K562 (cell line): ENCODE data around the gene HMCES. TPM values are rescaled to one million over a fixed set of nuclear protein-coding genes. Genes with fewer than 3 reads are reported as not detected.

ENCODE experiments used
- ATAC-seq: fragments of 200-7000 bp; cut with Tn5 transposase; 3 replicates; pipeline ENCODE4 v1.9.1; 2020; ENCODE audit warnings: moderate library complexity
- BruUV-seq: library from RNA; stranded (reverse); fragments of 400-500 nt; replicated peaks from 2 replicates; lab custom pipeline; 2021; lab: Mats Ljungman, UMichigan
- CTCF ChIA-PET: fragments of 300-600 bp; formaldehyde crosslinking; extraction: SDS; loops from one replicate; lab custom pipeline; 2021; ENCODE audit warnings: low intra/inter-chr PET ratio; lab: Yijun Ruan, JAX
- POLR2A ChIA-PET: fragments of 300-600, 350-650 bp; sonication (Branson Sonifier 250); formaldehyde crosslinking; extraction: SDS; loops from one replicate; lab custom pipeline; 2021; ENCODE audit warnings: antibody characterized with exemption, inconsistent platforms; lab: Yijun Ruan, JAX
- DNase-seq, 4 experiments: peaks; one replicate each; pipeline versions ENCODE4 v3.0.0 to v3.0.0-alpha.2; 2011 to 2018; ENCODE audit warnings: low spot score in 3 of 4, mixed read lengths in 3 of 4; ENCODE audit errors: extremely low read depth in 1 of 4
- FAIRE-seq: peaks from 2 replicates; lab custom pipeline; 2011; peaks lifted over from hg19 to GRCh38; lab: Jason Lieb, UNC
- H2AFZ ChIP-seq: 2 replicates; pipeline ENCODE4 v1.6.0; 2011; ENCODE audit warnings: low read depth, low read length, control low read depth, inconsistent platforms
- H3K27ac ChIP-seq: fragments of 200-600 bp; 3 replicates; pipeline ENCODE4 v1.8.0; 2011; ENCODE audit warnings: low read depth, mild to moderate bottlenecking, control low read depth, inconsistent platforms, low read length, moderate library complexity, mixed read lengths; ENCODE audit errors: extremely low read depth
- H3K27me3 ChIP-seq, 2 experiments: fragments of 300-600 bp in 1 of 2; 2 replicates in 1 of 2; 3 replicates in 1 of 2; pipeline versions ENCODE4 v1.6.0 to v1.8.0; 2011; ENCODE audit warnings: inconsistent platforms in 2 of 2, low read length in 2 of 2, mild to moderate bottlenecking in 1 of 2, mixed read lengths in 1 of 2, moderate library complexity in 1 of 2; ENCODE audit not compliant: control insufficient read depth in 2 of 2, insufficient read depth in 2 of 2
- H3K36me3 ChIP-seq: fragments of 300-600 bp; 3 replicates; pipeline ENCODE4 v1.8.0; 2011; ENCODE audit warnings: mild to moderate bottlenecking, low read length, inconsistent platforms; ENCODE audit not compliant: control insufficient read depth, insufficient read depth
- H3K4me1 ChIP-seq, 2 experiments: fragments of 200-600 bp in 1 of 2; replicated peaks in 1 of 2; 2 replicates in 1 of 2; 3 replicates in 1 of 2; pipeline versions ENCODE4 v1.5.1 to v1.8.0; 2011; ENCODE audit warnings: inconsistent platforms in 2 of 2, low read length in 2 of 2, mild to moderate bottlenecking in 1 of 2, mixed read lengths in 1 of 2, moderate library complexity in 1 of 2; ENCODE audit not compliant: control insufficient read depth in 2 of 2, insufficient read depth in 2 of 2
- H3K4me2 ChIP-seq: 2 replicates; pipeline ENCODE4 v1.6.1; 2011; ENCODE audit warnings: low read length, control low read depth, inconsistent platforms, mixed read lengths; ENCODE audit not compliant: insufficient read depth
- H3K4me3 ChIP-seq: fragments of 200-600 bp; sonication (generic), shearing (Covaris generic); 2 replicates; pipeline ENCODE4 v1.5.1; 2016; ENCODE audit warnings: control low read depth, inconsistent platforms
- H3K79me2 ChIP-seq: fragments of 200-600 bp; 3 replicates; pipeline ENCODE4 v1.8.0; 2011; ENCODE audit warnings: low read length, inconsistent platforms; ENCODE audit not compliant: control insufficient read depth, insufficient read depth
- H3K9ac ChIP-seq, 2 experiments: 2 replicates each; pipeline versions ENCODE4 v1.6.0 to v1.6.1; 2011; ENCODE audit warnings: low read depth in 2 of 2, low read length in 2 of 2, control low read depth in 1 of 2, inconsistent platforms in 1 of 2, mild to moderate bottlenecking in 1 of 2, mixed read lengths in 1 of 2; ENCODE audit not compliant: insufficient read depth in 1 of 2
- H3K9me1 ChIP-seq: one replicate; pipeline ENCODE4 v1.6.0; 2011; ENCODE audit warnings: inconsistent platforms, mild to moderate bottlenecking, low read length, moderate library complexity; ENCODE audit not compliant: control insufficient read depth, insufficient read depth
- H3K9me3 ChIP-seq: replicated peaks from 2 replicates; pipeline ENCODE4 v1.5.1; 2011; ENCODE audit warnings: low read depth, low read length, inconsistent platforms; ENCODE audit not compliant: control insufficient read depth, insufficient read depth
- H4K20me1 ChIP-seq: replicated peaks from 2 replicates; pipeline ENCODE4 v1.6.1; 2011; ENCODE audit warnings: low read length, inconsistent platforms, mixed read lengths; ENCODE audit not compliant: control insufficient read depth, insufficient read depth
- CC2D1A ChIP-seq: fragments of 450-650 bp; IDR thresholded peaks from 2 replicates; pipeline ENCODE4 v1.6.1; 2017; ENCODE audit warnings: mild to moderate bottlenecking
- CCNT2 ChIP-seq: IDR thresholded peaks from 2 replicates; pipeline ENCODE4 v1.6.1; 2011; ENCODE audit warnings: borderline replicate concordance, low read depth, mild to moderate bottlenecking, moderate library complexity, mixed read lengths, low read length; ENCODE audit not compliant: insufficient read length; ENCODE audit errors: extremely low read depth
- CTBP1 ChIP-seq: fragments of 450-650 bp; IDR thresholded peaks from 2 replicates; pipeline ENCODE4 v1.6.1; 2016; ENCODE audit warnings: borderline replicate concordance
- CXXC5 ChIP-seq: fragments of 250-450 bp; sonication (Bioruptor Pico); IDR thresholded peaks from 2 replicates; pipeline ENCODE4 v1.8.0; 2022; ENCODE audit warnings: inconsistent platforms, mild to moderate bottlenecking, moderate library complexity
- FOS ChIP-seq: IDR thresholded peaks from 3 replicates; pipeline ENCODE4 v1.6.1; 2011; ENCODE audit not compliant: insufficient read length; ENCODE audit errors: extremely low read depth
- FOXM1 ChIP-seq, 2 experiments: fragments of 450-650 bp in 1 of 2; sonication (generic) in 1 of 2; formaldehyde crosslinking in 1 of 2; IDR thresholded peaks; 2 replicates each; pipeline versions ENCODE4 v1.6.1 to v1.9.0; 2017 to 2022; ENCODE audit warnings: low read depth in 2 of 2, mild to moderate bottlenecking in 2 of 2, missing genetic modification reagents in 1 of 2, moderate library complexity in 1 of 2
- GABPA ChIP-seq: fragments of 200-800 bp; sonication (Bioruptor generic); conservative IDR thresholded peaks from 2 replicates; pipeline ENCODE4 v1.6.1; 2016; ENCODE audit warnings: low read depth, missing genetic modification characterization, missing compliant biosample characterization
- HMGN3 ChIP-seq: IDR thresholded peaks from 2 replicates; pipeline ENCODE4 v1.6.1; 2011; ENCODE audit warnings: borderline replicate concordance, low read depth, mild to moderate bottlenecking, mixed read lengths, low read length; ENCODE audit not compliant: insufficient read length; ENCODE audit errors: extremely low read depth
- HNRNPLL ChIP-seq: fragments of 200-400 bp; formaldehyde crosslinking; IDR thresholded peaks from 2 replicates; pipeline ENCODE4 v1.6.1; 2017; ENCODE audit warnings: low read length, low read depth, mild to moderate bottlenecking; ENCODE audit not compliant: poor library complexity, severe bottlenecking
- ID3 ChIP-seq, 2 experiments: fragments of 250-450 bp in 1 of 2; fragments of 450-650 bp in 1 of 2; sonication (Bioruptor Pico) in 1 of 2; IDR thresholded peaks; 2 replicates each; pipeline versions ENCODE4 v1.6.1 to v1.8.0; 2016 to 2021; ENCODE audit warnings: mild to moderate bottlenecking in 2 of 2, moderate library complexity in 2 of 2, missing compliant biosample characterization in 1 of 2, missing genetic modification characterization in 1 of 2
- MAZ ChIP-seq, 2 experiments: fragments of 450-650 bp in 1 of 2; sonication (generic) in 1 of 2; formaldehyde crosslinking; IDR thresholded peaks in 1 of 2; conservative IDR thresholded peaks in 1 of 2; 2 replicates each; pipeline versions ENCODE4 v1.4.0 to v1.5.0; 2020; ENCODE audit warnings: mild to moderate bottlenecking in 1 of 2, missing genetic modification reagents in 1 of 2
- NFYB ChIP-seq: IDR thresholded peaks from 2 replicates; pipeline ENCODE4 v1.6.1; 2011; ENCODE audit warnings: mild to moderate bottlenecking, moderate library complexity; ENCODE audit not compliant: insufficient read length; ENCODE audit errors: extremely low read depth
- NRF1 ChIP-seq, 2 experiments: fragments of 450-650 bp; IDR thresholded peaks in 1 of 2; conservative IDR thresholded peaks in 1 of 2; 2 replicates each; pipeline ENCODE4 v1.6.1; 2014; ENCODE audit warnings: mild to moderate bottlenecking in 2 of 2
- POLR2G ChIP-seq: fragments of 200-400 bp; formaldehyde crosslinking; IDR thresholded peaks from 2 replicates; pipeline ENCODE4 v1.6.1; 2017; ENCODE audit warnings: low read depth, mild to moderate bottlenecking, antibody characterized with exemption, low read length, moderate library complexity
- TFAP4 ChIP-seq: sonication (generic); formaldehyde crosslinking; IDR thresholded peaks from 2 replicates; pipeline ENCODE4 v1.8.0; 2022; ENCODE audit warnings: missing genetic modification reagents, mild to moderate bottlenecking, moderate library complexity, borderline replicate concordance
- ZNF398 ChIP-seq: fragments of 250-450 bp; sonication (Bioruptor Pico); IDR thresholded peaks from 2 replicates; pipeline ENCODE4 v1.8.0; 2021; ENCODE audit warnings: moderate library complexity, mild to moderate bottlenecking, inconsistent platforms
- WGBS: fragments of 100-300 bp; shearing (Covaris generic); methylation state at CpG from one replicate; pipeline ENCODE4 v1.1.6; 2016; ENCODE audit warnings: low coverage, mixed read lengths; ENCODE audit not compliant: insufficient coverage; ENCODE audit errors: missing lambda C conversion rate; 5-methylcytosine and 5-hydroxymethylcytosine counted together
- in situ Hi-C: fragments of 300-500 bp; cut with MboI; formaldehyde crosslinking; loops from 4 replicates; pipeline ENCODE4 v1.15.0; 2018; ENCODE audit warnings: inconsistent platforms, mixed read lengths
- intact Hi-C: fragments of 100-400 bp; cut with micrococcal nuclease; formaldehyde crosslinking; loops from 2 replicates; pipeline ENCODE4 v1.14.2; 2022
- polyA plus RNA-seq, 8 experiments: library from polyadenylated mRNA; depleted of rRNA in 4 of 8; stranded (reverse) in 5 of 8; unstranded in 3 of 8; fragments of >200 nt; fragmentation: Nextera tagmentation in 2 of 8; fragmentation: Illumina TruSeq in 1 of 8; extraction: Ambion mirVana in 2 of 8; extraction: Trizol in 1 of 8; gene quantifications; 2 replicates each; pipeline versions ENCODE4 v1.2.1 to v1.2.3, GENCODE V29; 2011 to 2014; ENCODE audit warnings: inconsistent platforms in 1 of 8, missing spikeins in 1 of 8
- total RNA-seq, 7 experiments: library from RNA; depleted of rRNA in 6 of 7; stranded (reverse); fragments of >200 nt in 6 of 7; fragmentation: Illumina TruSeq in 2 of 7; extraction: Trizol in 2 of 7; gene quantifications; 2 replicates each; pipeline versions ENCODE4 v1.2.1 to v1.2.3, GENCODE V29; 2011 to 2021; ENCODE audit warnings: low replicate concordance in 1 of 7

Gene HMCES
- total and polyA plus RNA-seq, 9 of the 15 experiments (the other 6 are each of a cell fraction or from before 2014, with no cell fraction given) = 18.8 to 45.3 (median 24.8) TPM

GRCh38 chr3:129305592-129306091 lies 27.0 kb downstream of the HMCES start:
- ATAC-seq (peak; percentile 95), FAIRE-seq (peak; percentile 88), DNase-seq (peak; percentile 76 to 91 (median 84))
- in situ Hi-C loops = no loop called here
- H3K4me3 ChIP-seq = no peak overlapping the region
- peaks cover 11 to 13% of the 10 kb centered on the region in 2 experiments; a peak in 4 of 5 replicates for H3K4me1 ChIP-seq
- H3K9me1 ChIP-seq = no peaks in the 10 kb centered on the region
- POLR2A ChIA-PET = interaction anchor here (0.6 to 1.6 kb wide), 5 partner anchors 8 to 441 kb away, joined by 3 to 10 read pairs (median 4); a partner anchor contains a TSS
- peak overlapping the region; percentile 64; the same call in 2 of the 3 replicates for H3K27ac ChIP-seq
- no TSS peak for BruUV-seq
- H3K9ac ChIP-seq = no peak overlapping the region; a peak in 2 of 4 replicates
- CTCF ChIA-PET = no interaction called here
- intact Hi-C loops = no loop called here
- no peaks in the 10 kb centered on the region for H3K27me3 ChIP-seq
- H3K36me3 ChIP-seq = peaks cover 24% of the 10 kb centered on the region; the same call in 2 of the 3 replicates
- peak overlapping the region; percentile 41; the same call in 1 of the 2 replicates for H3K4me2 ChIP-seq
- H4K20me1 ChIP-seq = no peaks in the 10 kb centered on the region
- H3K9me3 ChIP-seq = no peaks in the 10 kb centered on the region
- peak overlapping the region; percentile 66; the same call in 1 of the 2 replicates for H2AFZ ChIP-seq
- 49% methylated on average over 19 of the region's 26 CpGs for WGBS
- no peaks in the 10 kb centered on the region for H3K79me2 ChIP-seq
- TF ChIP-seq ZNF398 (CRISPR knock-in tag) = no peak
- TF ChIP-seq POLR2G = peak; percentile 57
- 0 out of 2 replicates have a peak, but pooled peaks have one; percentile 9 for TF ChIP-seq FOXM1 (IDR thresholded peaks at IDR 0.05; ENCODE audit: low read depth)
- no peak for TF ChIP-seq FOXM1 (CRISPR knock-in tag; IDR thresholded peaks at IDR 0.05; ENCODE audit: low read depth)
- TF ChIP-seq HNRNPLL = peak; percentile 96
- no peak for TF ChIP-seq ID3 (CRISPR knock-in tag; IDR thresholded peaks at IDR 0.05)
- TF ChIP-seq ID3 (tag; IDR thresholded peaks at IDR 0.05) = no peak
- TF ChIP-seq TFAP4 = peak; percentile 63; the same call in 1 of the 2 replicates
- TF ChIP-seq FOS = peak; percentile 40
- peak; percentile 65 for TF ChIP-seq NFYB
- peak; percentile 51 for TF ChIP-seq GABPA
- peak in 1 of 2 experiments; percentile 68; a peak in 2 of 4 replicates for TF ChIP-seq MAZ (CRISPR knock-in tag; conservative IDR thresholded peaks at IDR 0.05 in 1 of 2, IDR thresholded peaks at IDR 0.05 in 1 of 2)
- TF ChIP-seq CTBP1 = peak; percentile 54; the same call in 1 of the 2 replicates
- TF ChIP-seq NRF1 (conservative IDR thresholded peaks at IDR 0.05 in 1 of 2, IDR thresholded peaks at IDR 0.05 in 1 of 2) = peak; percentile 81 to 85
- TF ChIP-seq CXXC5 (CRISPR knock-in tag) = peak; percentile 61
- TF ChIP-seq CC2D1A = peak; percentile 69; the same call in 1 of the 2 replicates
- TF ChIP-seq CCNT2 = peak; percentile 36
- peak; percentile 23 for TF ChIP-seq HMGN3
